GM12878 (cell line): ENCODE measurements around the gene BCL2L14. TPM values are rescaled to one million over a fixed set of nuclear protein-coding genes. Genes with fewer than 3 reads are reported as not detected.

Source experiments
- ATAC-seq: fragments of 200-7000 bp; cut with Tn5 transposase; 3 replicates; pipeline ENCODE4 v1.9.1; 2020; ENCODE audit warnings: mild to moderate bottlenecking, moderate library complexity
- BruUV-seq: library from RNA; stranded (reverse); fragments of 400-500 nt; replicated peaks from 2 replicates; lab custom pipeline; 2021; lab: Mats Ljungman, UMichigan
- CTCF ChIA-PET: fragments of 300-600 bp; sonication (Branson Sonifier 250); formaldehyde crosslinking; extraction: SDS; loops from one replicate; lab custom pipeline; 2021; ENCODE audit warnings: inconsistent platforms; lab: Yijun Ruan, JAX
- POLR2A ChIA-PET: fragments of 350-600 bp; formaldehyde crosslinking; extraction: SDS; loops from one replicate; lab custom pipeline; 2021; ENCODE audit warnings: inconsistent platforms; lab: Charles Lee
- RAD21 ChIA-PET: fragments of 300-600 bp; sonication (Branson Sonifier 250); formaldehyde crosslinking; loops from one replicate; lab custom pipeline; 2023; ENCODE audit warnings: antibody characterized with exemption; ENCODE audit not compliant: unreplicated experiment; lab: Charles Lee
- SMC1A ChIA-PET: fragments of 300-600 bp; sonication (Branson Sonifier 250); formaldehyde crosslinking; loops from one replicate; lab custom pipeline; 2023; ENCODE audit not compliant: unreplicated experiment, uncharacterized antibody; lab: Charles Lee
- DNase-seq: peaks from one replicate; pipeline ENCODE4 v3.0.0-alpha.2; 2011; ENCODE audit warnings: low read depth, low spot score
- FAIRE-seq: peaks from 3 replicates; lab custom pipeline; 2011; peaks lifted over from hg19 to GRCh38; lab: Jason Lieb, UNC
- H2AFZ ChIP-seq: 2 replicates; pipeline ENCODE4 v1.6.0; 2011; ENCODE audit warnings: low read depth, low read length, control low read depth; ENCODE audit not compliant: control insufficient read depth
- H3K27ac ChIP-seq: 2 replicates; pipeline ENCODE4 v1.5.1; 2011; ENCODE audit warnings: control low read depth; ENCODE audit not compliant: control insufficient read depth, insufficient read depth
- H3K27me3 ChIP-seq, 2 experiments: replicated peaks in 1 of 2; 2 replicates each; pipeline versions ENCODE4 v1.6.0 to v1.6.1; 2011; ENCODE audit warnings: low read length in 1 of 2; ENCODE audit not compliant: control insufficient read depth in 2 of 2, insufficient read depth in 2 of 2
- H3K36me3 ChIP-seq, 2 experiments: 2 replicates each; pipeline ENCODE4 v1.5.1; 2011; ENCODE audit warnings: low read length in 1 of 2; ENCODE audit not compliant: control insufficient read depth in 2 of 2, insufficient read depth in 2 of 2
- H3K4me1 ChIP-seq: 2 replicates; pipeline ENCODE4 v1.6.1; 2011; ENCODE audit warnings: mild to moderate bottlenecking, low read length, moderate library complexity, mixed read lengths; ENCODE audit not compliant: control insufficient read depth, insufficient read depth
- H3K4me2 ChIP-seq: 2 replicates; pipeline ENCODE4 v1.6.0; 2011; ENCODE audit warnings: control low read depth; ENCODE audit not compliant: control insufficient read depth, insufficient read depth
- H3K4me3 ChIP-seq: fragments of 200-600 bp; sonication (generic); 2 replicates; pipeline ENCODE4 v1.5.1; 2016
- H3K79me2 ChIP-seq: 2 replicates; pipeline ENCODE4 v1.6.0; 2011; ENCODE audit warnings: low read length; ENCODE audit not compliant: control insufficient read depth, insufficient read depth
- H3K9ac ChIP-seq: 2 replicates; pipeline ENCODE4 v1.8.0; 2011; ENCODE audit warnings: low read length, control low read depth, mixed read lengths; ENCODE audit not compliant: control insufficient read depth, insufficient read depth
- H3K9me3 ChIP-seq: replicated peaks from 3 replicates; pipeline ENCODE4 v1.5.1; 2011; ENCODE audit warnings: mild to moderate bottlenecking, low read length; ENCODE audit not compliant: control insufficient read depth, insufficient read depth
- H4K20me1 ChIP-seq: 2 replicates; pipeline ENCODE4 v1.6.0; 2011; ENCODE audit not compliant: control insufficient read depth, insufficient read depth
- CBX5 ChIP-seq: sonication (generic); IDR thresholded peaks from 2 replicates; pipeline ENCODE4 v1.6.1; 2016; ENCODE audit warnings: low read depth, moderate library complexity, mild to moderate bottlenecking, inconsistent platforms
- EZH2 ChIP-seq: IDR thresholded peaks from 2 replicates; pipeline ENCODE4 v1.6.1; 2012; ENCODE audit warnings: low read depth, mild to moderate bottlenecking, control low read depth, inconsistent platforms, low read length, borderline replicate concordance; ENCODE audit not compliant: control insufficient read depth
- FOS ChIP-seq: IDR thresholded peaks from 3 replicates; pipeline ENCODE4 v1.6.1; 2011; ENCODE audit warnings: borderline replicate concordance; ENCODE audit not compliant: insufficient read length; ENCODE audit errors: extremely low read depth
- HCFC1 ChIP-seq: fragments of 150-350 bp; IDR thresholded peaks from 2 replicates; pipeline ENCODE4 v1.6.1; 2014; ENCODE audit warnings: low read length
- HDAC2 ChIP-seq: fragments of 200-600 bp; sonication (generic); IDR thresholded peaks from 2 replicates; pipeline ENCODE4 v1.6.1; 2017
- POLR2A ChIP-seq: IDR thresholded peaks from 2 replicates; pipeline ENCODE4 v1.6.1; 2011; ENCODE audit warnings: low read depth, mild to moderate bottlenecking, low read length
- SMAD5 ChIP-seq: IDR thresholded peaks from 2 replicates; pipeline ENCODE4 v1.6.1; 2016; ENCODE audit warnings: antibody characterized with exemption, low read depth
- TCF12 ChIP-seq: IDR thresholded peaks from 2 replicates; pipeline ENCODE4 v1.6.1; 2011; ENCODE audit warnings: low read depth, mild to moderate bottlenecking, low read length
- ZNF207 ChIP-seq: fragments of 450-650 bp; IDR thresholded peaks from 2 replicates; pipeline ENCODE4 v1.6.1; 2014; ENCODE audit warnings: antibody characterized with exemption, mild to moderate bottlenecking, borderline replicate concordance
- ZNF384 ChIP-seq: IDR thresholded peaks from 2 replicates; pipeline ENCODE4 v1.6.1; 2012; ENCODE audit warnings: low read depth, mild to moderate bottlenecking, low read length, improper control_type of control experiment, borderline replicate concordance
- WGBS: methylation state at CpG from one replicate; pipeline ENCODE4 v1.1.6; 2016; ENCODE audit warnings: low lambda C conversion rate; ENCODE audit not compliant: insufficient replicate concordance, insufficient coverage; ENCODE audit errors: missing lambda C conversion rate; 5-methylcytosine and 5-hydroxymethylcytosine counted together
- in situ Hi-C: fragments of 300-500 bp; cut with MboI; formaldehyde crosslinking; loops from 9 replicates; pipeline ENCODE4 v1.14.3; 2018; ENCODE audit warnings: mixed read lengths
- intact Hi-C: fragments of 100-400 bp; cut with micrococcal nuclease; formaldehyde crosslinking; loops from one replicate; pipeline ENCODE4 v1.14.2; 2022; ENCODE audit not compliant: unreplicated experiment
- polyA plus RNA-seq, 11 experiments: library from polyadenylated mRNA; depleted of rRNA in 4 of 11; unstranded in 6 of 11; stranded (reverse) in 5 of 11; fragments of >200 nt; fragmentation: Nextera tagmentation in 4 of 11; fragmentation: Illumina TruSeq in 1 of 11; extraction: Ambion mirVana in 4 of 11; extraction: Trizol in 1 of 11; gene quantifications; 1 replicate in 1 of 11; 2 replicates in 10 of 11; pipeline versions ENCODE4 v1.2.1 to v1.2.3, GENCODE V29; 2011 to 2016; ENCODE audit warnings: inconsistent platforms in 2 of 11, missing spikeins in 2 of 11, low read depth in 1 of 11
- total RNA-seq, 4 experiments: library from RNA; depleted of rRNA in 3 of 4; stranded (reverse); fragments of >200 nt in 3 of 4; fragmentation: Illumina TruSeq in 1 of 4; extraction: Trizol in 1 of 4; gene quantifications; 2 replicates each; pipeline versions ENCODE4 v1.2.1 to v1.2.3, GENCODE V29; 2013 to 2021
- TF ChIP-seq, protein P1 (sequence below): fragments of 450-650 bp; IDR thresholded peaks from 2 replicates; pipeline ENCODE4 v1.6.1; 2016; ENCODE audit warnings: mild to moderate bottlenecking
- TF ChIP-seq, protein P2 (sequence below): fragments of 450-650 bp; IDR thresholded peaks from 2 replicates; pipeline ENCODE4 v1.6.1; 2017; ENCODE audit warnings: borderline replicate concordance
- TF ChIP-seq, protein P3 (sequence below): IDR thresholded peaks from 2 replicates; pipeline ENCODE4 v1.6.1; 2011; ENCODE audit warnings: mild to moderate bottlenecking, low read depth, low read length, moderate library complexity; ENCODE audit not compliant: insufficient replicate concordance
- TF ChIP-seq, protein P4 (sequence below): fragments of 450-650 bp; IDR thresholded peaks from 2 replicates; pipeline ENCODE4 v1.6.1; 2016; ENCODE audit warnings: mild to moderate bottlenecking

BCL2L14 gene
- total and polyA plus RNA-seq, 10 of the 15 experiments (the other 5 are each of a cell fraction or from before 2014, with no cell fraction given): 0.59 to 2.5 (median 0.90) TPM

DNA sequence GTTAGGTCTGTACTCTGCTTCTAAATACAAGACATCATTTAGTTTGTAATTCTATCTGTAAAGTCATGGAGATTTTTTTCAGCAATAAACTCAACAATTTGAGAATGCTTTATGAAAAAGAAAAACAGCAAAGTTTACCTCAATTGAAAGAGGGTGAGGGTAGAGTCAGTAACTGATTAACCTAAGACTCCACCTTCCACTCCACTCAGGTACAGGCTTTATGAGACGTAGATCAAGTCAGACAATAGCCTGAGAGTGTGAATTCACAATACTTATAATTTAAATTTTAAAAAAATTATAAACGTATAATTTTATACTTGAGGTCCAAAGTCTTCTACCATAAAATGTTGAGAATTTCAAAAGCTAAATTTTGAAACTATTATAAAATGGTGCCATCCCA is 45.9 kb downstream of the BCL2L14 start:
- Histone ChIP-seq H2AFZ (no peak overlapping the region), H3K4me3 (no peak overlapping the region), H3K36me3 (no peaks in the 10 kb centered on the region; a peak in 1 of 4 replicates), H3K27me3 (no peaks in the 10 kb centered on the region), H3K4me2 (no peak overlapping the region), H3K79me2 (no peaks in the 10 kb centered on the region), H3K27ac (no peak overlapping the region), H4K20me1 (no peaks in the 10 kb centered on the region), H3K9me3 (no peaks in the 10 kb centered on the region), H3K4me1 (no peaks in the 10 kb centered on the region), H3K9ac (no peak overlapping the region)
- CTCF ChIA-PET: interaction anchor here (0.6 to 1.2 kb wide), 2 partner anchors 9 to 100 kb away, joined by 3 read pairs; no protein-coding TSS in a partner anchor
- no peak for FAIRE-seq
- in situ Hi-C loops (no loop called here), intact Hi-C loops (no loop called here)
- SMC1A ChIA-PET: interaction anchor here (0.6 to 0.7 kb wide), 2 partner anchors 17 to 768 kb away, joined by 3 read pairs; no protein-coding TSS in a partner anchor
- no peak for DNase-seq
- TF ChIP-seq, protein P1, sequence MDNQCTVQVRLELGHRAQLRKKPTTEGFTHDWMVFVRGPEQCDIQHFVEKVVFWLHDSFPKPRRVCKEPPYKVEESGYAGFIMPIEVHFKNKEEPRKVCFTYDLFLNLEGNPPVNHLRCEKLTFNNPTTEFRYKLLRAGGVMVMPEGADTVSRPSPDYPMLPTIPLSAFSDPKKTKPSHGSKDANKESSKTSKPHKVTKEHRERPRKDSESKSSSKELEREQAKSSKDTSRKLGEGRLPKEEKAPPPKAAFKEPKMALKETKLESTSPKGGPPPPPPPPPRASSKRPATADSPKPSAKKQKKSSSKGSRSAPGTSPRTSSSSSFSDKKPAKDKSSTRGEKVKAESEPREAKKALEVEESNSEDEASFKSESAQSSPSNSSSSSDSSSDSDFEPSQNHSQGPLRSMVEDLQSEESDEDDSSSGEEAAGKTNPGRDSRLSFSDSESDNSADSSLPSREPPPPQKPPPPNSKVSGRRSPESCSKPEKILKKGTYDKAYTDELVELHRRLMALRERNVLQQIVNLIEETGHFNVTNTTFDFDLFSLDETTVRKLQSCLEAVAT: no peak
- TF ChIP-seq, protein P2, sequence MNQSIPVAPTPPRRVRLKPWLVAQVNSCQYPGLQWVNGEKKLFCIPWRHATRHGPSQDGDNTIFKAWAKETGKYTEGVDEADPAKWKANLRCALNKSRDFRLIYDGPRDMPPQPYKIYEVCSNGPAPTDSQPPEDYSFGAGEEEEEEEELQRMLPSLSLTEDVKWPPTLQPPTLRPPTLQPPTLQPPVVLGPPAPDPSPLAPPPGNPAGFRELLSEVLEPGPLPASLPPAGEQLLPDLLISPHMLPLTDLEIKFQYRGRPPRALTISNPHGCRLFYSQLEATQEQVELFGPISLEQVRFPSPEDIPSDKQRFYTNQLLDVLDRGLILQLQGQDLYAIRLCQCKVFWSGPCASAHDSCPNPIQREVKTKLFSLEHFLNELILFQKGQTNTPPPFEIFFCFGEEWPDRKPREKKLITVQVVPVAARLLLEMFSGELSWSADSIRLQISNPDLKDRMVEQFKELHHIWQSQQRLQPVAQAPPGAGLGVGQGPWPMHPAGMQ: no peak
- no peak for TF ChIP-seq ZNF384
- TF ChIP-seq FOS: no peak
- no peak for TF ChIP-seq HDAC2
- TF ChIP-seq TCF12: no peak
- TF ChIP-seq EZH2: no peak
- TF ChIP-seq POLR2A: no peak
- TF ChIP-seq, protein P3, sequence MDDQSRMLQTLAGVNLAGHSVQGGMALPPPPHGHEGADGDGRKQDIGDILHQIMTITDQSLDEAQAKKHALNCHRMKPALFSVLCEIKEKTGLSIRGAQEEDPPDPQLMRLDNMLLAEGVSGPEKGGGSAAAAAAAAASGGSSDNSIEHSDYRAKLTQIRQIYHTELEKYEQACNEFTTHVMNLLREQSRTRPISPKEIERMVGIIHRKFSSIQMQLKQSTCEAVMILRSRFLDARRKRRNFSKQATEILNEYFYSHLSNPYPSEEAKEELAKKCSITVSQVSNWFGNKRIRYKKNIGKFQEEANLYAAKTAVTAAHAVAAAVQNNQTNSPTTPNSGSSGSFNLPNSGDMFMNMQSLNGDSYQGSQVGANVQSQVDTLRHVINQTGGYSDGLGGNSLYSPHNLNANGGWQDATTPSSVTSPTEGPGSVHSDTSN: no peak
- TF ChIP-seq ZNF207: no peak
- TF ChIP-seq, protein P4, sequence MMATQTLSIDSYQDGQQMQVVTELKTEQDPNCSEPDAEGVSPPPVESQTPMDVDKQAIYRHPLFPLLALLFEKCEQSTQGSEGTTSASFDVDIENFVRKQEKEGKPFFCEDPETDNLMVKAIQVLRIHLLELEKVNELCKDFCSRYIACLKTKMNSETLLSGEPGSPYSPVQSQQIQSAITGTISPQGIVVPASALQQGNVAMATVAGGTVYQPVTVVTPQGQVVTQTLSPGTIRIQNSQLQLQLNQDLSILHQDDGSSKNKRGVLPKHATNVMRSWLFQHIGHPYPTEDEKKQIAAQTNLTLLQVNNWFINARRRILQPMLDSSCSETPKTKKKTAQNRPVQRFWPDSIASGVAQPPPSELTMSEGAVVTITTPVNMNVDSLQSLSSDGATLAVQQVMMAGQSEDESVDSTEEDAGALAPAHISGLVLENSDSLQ: no peak
- TF ChIP-seq SMAD5: no peak
- no peak for TF ChIP-seq CBX5
- no peak for TF ChIP-seq HCFC1
- POLR2A ChIA-PET: interaction anchor here (1.1 kb wide), 1 partner anchor 9 kb away, joined by 3 read pairs; no protein-coding TSS in a partner anchor
- RAD21 ChIA-PET: no interaction called here
- ATAC-seq: no peak
- 51% methylated on average over 2 of the region's 2 CpGs for WGBS
- no TSS peak for BruUV-seq
